ENCODE results near the gene SDK1. TPM values are rescaled to one million over a fixed set of nuclear protein-coding genes. Genes with fewer than 3 reads are reported as not detected.
A peak's percentile ranks its signal among the peaks of the same experiment; 100 is the strongest.

SDK1 gene
- polyA plus RNA-seq, 2 of the 4 experiments (the other 2 are of a cell fraction) = 0.12 to 0.28 TPM

GRCh38 chr7:3480197-3480596 lies 179.1 kb downstream of the SDK1 start:
- no peak overlapping the region for H3K4me3 ChIP-seq
- peaks cover 13% of the 10 kb centered on the region; the same call in 2 of the 3 replicates for H3K4me1 ChIP-seq
- ATAC-seq (no peak), DNase-seq (ENCODE audit: low read depth in 1 of 2, low spot score in 1 of 2) (no peak), FAIRE-seq (no peak)
- POLR2A ChIA-PET = no interaction called here
- no peak overlapping the region for H3K27ac ChIP-seq
- CTCF ChIA-PET = interaction anchor here (0.6 to 1.3 kb wide), 8 partner anchors 13 to 1151 kb away, joined by 3 to 5 read pairs (median 3); no protein-coding TSS in a partner anchor
- WGBS (ENCODE audit: missing lambda C conversion rate) = 83% methylated on average over 15 of the region's 15 CpGs
- no peak for TF ChIP-seq FOSB (CRISPR knock-in tag; IDR thresholded peaks at IDR 0.05)
- no peak for TF ChIP-seq RCOR1 (IDR thresholded peaks at IDR 0.05; ENCODE audit: low read depth, low read length)
- no peak for TF ChIP-seq NR3C1 (IDR thresholded peaks at IDR 0.05)
- TF ChIP-seq NPAS2 (CRISPR knock-in tag; IDR thresholded peaks at IDR 0.05; ENCODE audit: borderline replicate concordance) = no peak
- TF ChIP-seq POLR2A (IDR thresholded peaks at IDR 0.05; ENCODE audit: low read length) = no peak
- TF ChIP-seq ZSCAN20 (CRISPR knock-in tag; IDR thresholded peaks at IDR 0.05) = no peak
- TF ChIP-seq RFX5 (IDR thresholded peaks at IDR 0.05) = no peak
- H3K4me2 ChIP-seq = no peak overlapping the region
- no peaks in the 10 kb centered on the region for H3K9me3 ChIP-seq

DNA sequence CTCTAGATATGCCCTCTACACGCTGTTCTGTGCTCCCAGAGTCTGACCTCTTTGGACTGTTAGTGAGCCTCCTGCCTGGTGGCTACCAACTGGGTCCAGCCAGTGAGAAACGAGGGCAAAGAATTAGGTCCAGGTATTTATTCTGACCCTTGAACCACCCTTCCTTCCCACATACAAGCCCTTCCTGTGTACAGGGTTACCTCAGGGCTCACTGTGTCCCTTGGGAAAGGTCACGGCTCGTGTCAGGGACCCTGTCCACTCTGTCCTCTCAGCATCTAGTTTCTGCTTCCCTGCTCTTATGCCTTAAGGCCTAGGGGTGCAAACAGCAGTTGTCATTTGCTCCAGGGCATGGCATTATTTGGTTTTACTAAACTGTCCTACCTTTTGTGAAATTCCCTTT lies 180.4 kb downstream of the SDK1 start:
- WGBS (ENCODE audit: missing lambda C conversion rate) = 40% methylated on average over 4 of the region's 4 CpGs
- no peak for DNase-seq (ENCODE audit: low read depth in 1 of 2, low spot score in 1 of 2)
- Histone ChIP-seq H3K9me3 (no peaks in the 10 kb centered on the region), H3K27ac (no peak overlapping the region), H3K4me3 (no peak overlapping the region), H3K4me1 (peaks cover 5% of the 10 kb centered on the region; the same call in 1 of the 3 replicates), H3K4me2 (no peak overlapping the region)
- TF ChIP-seq, protein P1, sequence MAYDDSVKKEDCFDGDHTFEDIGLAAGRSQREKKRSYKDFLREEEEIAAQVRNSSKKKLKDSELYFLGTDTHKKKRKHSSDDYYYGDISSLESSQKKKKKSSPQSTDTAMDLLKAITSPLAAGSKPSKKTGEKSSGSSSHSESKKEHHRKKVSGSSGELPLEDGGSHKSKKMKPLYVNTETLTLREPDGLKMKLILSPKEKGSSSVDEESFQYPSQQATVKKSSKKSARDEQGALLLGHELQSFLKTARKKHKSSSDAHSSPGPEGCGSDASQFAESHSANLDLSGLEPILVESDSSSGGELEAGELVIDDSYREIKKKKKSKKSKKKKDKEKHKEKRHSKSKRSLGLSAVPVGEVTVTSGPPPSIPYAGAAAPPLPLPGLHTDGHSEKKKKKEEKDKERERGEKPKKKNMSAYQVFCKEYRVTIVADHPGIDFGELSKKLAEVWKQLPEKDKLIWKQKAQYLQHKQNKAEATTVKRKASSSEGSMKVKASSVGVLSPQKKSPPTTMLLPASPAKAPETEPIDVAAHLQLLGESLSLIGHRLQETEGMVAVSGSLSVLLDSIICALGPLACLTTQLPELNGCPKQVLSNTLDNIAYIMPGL (CRISPR knock-in tag; IDR thresholded peaks at IDR 0.05; ENCODE audit: borderline replicate concordance) = no peak
- TF ChIP-seq CBX8 (IDR thresholded peaks at IDR 0.05) = no peak
- TF ChIP-seq HES2 (IDR thresholded peaks at IDR 0.05) = no peak
- no peak for TF ChIP-seq HOXB13 (CRISPR knock-in tag; IDR thresholded peaks at IDR 0.05; ENCODE audit: low read depth)
- TF ChIP-seq NFE2L2 (conservative IDR thresholded peaks at IDR 0.05; ENCODE audit: low read length) = no peak
- TF ChIP-seq POLR2AphosphoS2 (conservative IDR thresholded peaks at IDR 0.05; ENCODE audit: low read length) = no peak
- TF ChIP-seq EP300 (IDR thresholded peaks at IDR 0.05) = no peak
- CTCF ChIA-PET = interaction anchor here (0.6 to 1.9 kb wide), 22 partner anchors 8 to 1150 kb away, joined by 3 to 14 read pairs (median 4); no protein-coding TSS in a partner anchor
- no peak for FAIRE-seq
- POLR2A ChIA-PET = no interaction called here
- ATAC-seq = no peak

GRCh38 chr7:3482147-3482921 lies 181.3 kb downstream of the SDK1 start:
- H3K4me2 ChIP-seq = peak overlapping the region; percentile 55
- peaks cover 5% of the 10 kb centered on the region; the same call in 1 of the 3 replicates for H3K4me1 ChIP-seq
- ChIA-PET CTCF (interaction anchor here (0.6 to 1.9 kb wide), 37 partner anchors 9 to 1149 kb away, joined by 3 to 14 read pairs (median 3); no protein-coding TSS in a partner anchor), POLR2A (no interaction called here)
- DNase-seq (ENCODE audit: low read depth in 1 of 2, low spot score in 1 of 2) = peak; percentile 31 to 62
- ATAC-seq = peak; percentile 94 to 97
- WGBS (ENCODE audit: missing lambda C conversion rate) = 39% methylated on average over 13 of the region's 13 CpGs
- FAIRE-seq = peak; percentile 61
- no peak overlapping the region for H3K27ac ChIP-seq
- H3K4me3 ChIP-seq = no peak overlapping the region
- no peaks in the 10 kb centered on the region for H3K9me3 ChIP-seq
- TF ChIP-seq CHD4 (IDR thresholded peaks at IDR 0.05; ENCODE audit: borderline replicate concordance) = no peak
- no peak for TF ChIP-seq ESRRA (IDR thresholded peaks at IDR 0.05; ENCODE audit: borderline replicate concordance, low read length)
- TF ChIP-seq FOSB (CRISPR knock-in tag; IDR thresholded peaks at IDR 0.05) = no peak
- TF ChIP-seq, protein P2, sequence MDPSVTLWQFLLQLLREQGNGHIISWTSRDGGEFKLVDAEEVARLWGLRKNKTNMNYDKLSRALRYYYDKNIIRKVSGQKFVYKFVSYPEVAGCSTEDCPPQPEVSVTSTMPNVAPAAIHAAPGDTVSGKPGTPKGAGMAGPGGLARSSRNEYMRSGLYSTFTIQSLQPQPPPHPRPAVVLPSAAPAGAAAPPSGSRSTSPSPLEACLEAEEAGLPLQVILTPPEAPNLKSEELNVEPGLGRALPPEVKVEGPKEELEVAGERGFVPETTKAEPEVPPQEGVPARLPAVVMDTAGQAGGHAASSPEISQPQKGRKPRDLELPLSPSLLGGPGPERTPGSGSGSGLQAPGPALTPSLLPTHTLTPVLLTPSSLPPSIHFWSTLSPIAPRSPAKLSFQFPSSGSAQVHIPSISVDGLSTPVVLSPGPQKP (IDR thresholded peaks at IDR 0.05; ENCODE audit: low read depth, low read length) = no peak
- no peak for TF ChIP-seq NFE2L2 (conservative IDR thresholded peaks at IDR 0.05; ENCODE audit: low read length)
- no peak for TF ChIP-seq HOXB13 (CRISPR knock-in tag; IDR thresholded peaks at IDR 0.05; ENCODE audit: low read depth)
- no peak for TF ChIP-seq RCOR1 (IDR thresholded peaks at IDR 0.05; ENCODE audit: low read depth, low read length)
- no peak for TF ChIP-seq TP53 (CRISPR knock-in tag; IDR thresholded peaks at IDR 0.05)
- no peak for TF ChIP-seq NPAS2 (CRISPR knock-in tag; IDR thresholded peaks at IDR 0.05; ENCODE audit: borderline replicate concordance)
- no peak for TF ChIP-seq REST (IDR thresholded peaks at IDR 0.05)
- peak; percentile 47 to 61; a peak in 3 of 4 replicates for TF ChIP-seq CEBPB (IDR thresholded peaks at IDR 0.05)
- TF ChIP-seq FOSL2 (IDR thresholded peaks at IDR 0.05) = no peak
- no peak for TF ChIP-seq FOSL2 (CRISPR knock-in tag; IDR thresholded peaks at IDR 0.05)
- TF ChIP-seq EHF (CRISPR knock-in tag; IDR thresholded peaks at IDR 0.05) = no peak
- TF ChIP-seq ZNF302 (CRISPR knock-in tag; IDR thresholded peaks at IDR 0.05) = no peak
- TF ChIP-seq CBX8 (IDR thresholded peaks at IDR 0.05) = no peak
- no peak for TF ChIP-seq CBX2 (IDR thresholded peaks at IDR 0.05; ENCODE audit: borderline replicate concordance, low read depth)
- TF ChIP-seq RNF2 (IDR thresholded peaks at IDR 0.05; ENCODE audit: borderline replicate concordance, low read depth) = no peak
- TF ChIP-seq SMC3 (IDR thresholded peaks at IDR 0.05) = peak; percentile 78

Measured in A549 (cell line).